ENCODE results near the gene ADM2. TPM values are rescaled to one million over a fixed set of nuclear protein-coding genes. Genes with fewer than 3 reads are reported as not detected.

Gene ADM2
- total and polyA plus RNA-seq, 2 of the 13 experiments (the other 11 are each of a cell fraction or from before 2014, with no cell fraction given): 1.2 to 3.0 TPM

DNA sequence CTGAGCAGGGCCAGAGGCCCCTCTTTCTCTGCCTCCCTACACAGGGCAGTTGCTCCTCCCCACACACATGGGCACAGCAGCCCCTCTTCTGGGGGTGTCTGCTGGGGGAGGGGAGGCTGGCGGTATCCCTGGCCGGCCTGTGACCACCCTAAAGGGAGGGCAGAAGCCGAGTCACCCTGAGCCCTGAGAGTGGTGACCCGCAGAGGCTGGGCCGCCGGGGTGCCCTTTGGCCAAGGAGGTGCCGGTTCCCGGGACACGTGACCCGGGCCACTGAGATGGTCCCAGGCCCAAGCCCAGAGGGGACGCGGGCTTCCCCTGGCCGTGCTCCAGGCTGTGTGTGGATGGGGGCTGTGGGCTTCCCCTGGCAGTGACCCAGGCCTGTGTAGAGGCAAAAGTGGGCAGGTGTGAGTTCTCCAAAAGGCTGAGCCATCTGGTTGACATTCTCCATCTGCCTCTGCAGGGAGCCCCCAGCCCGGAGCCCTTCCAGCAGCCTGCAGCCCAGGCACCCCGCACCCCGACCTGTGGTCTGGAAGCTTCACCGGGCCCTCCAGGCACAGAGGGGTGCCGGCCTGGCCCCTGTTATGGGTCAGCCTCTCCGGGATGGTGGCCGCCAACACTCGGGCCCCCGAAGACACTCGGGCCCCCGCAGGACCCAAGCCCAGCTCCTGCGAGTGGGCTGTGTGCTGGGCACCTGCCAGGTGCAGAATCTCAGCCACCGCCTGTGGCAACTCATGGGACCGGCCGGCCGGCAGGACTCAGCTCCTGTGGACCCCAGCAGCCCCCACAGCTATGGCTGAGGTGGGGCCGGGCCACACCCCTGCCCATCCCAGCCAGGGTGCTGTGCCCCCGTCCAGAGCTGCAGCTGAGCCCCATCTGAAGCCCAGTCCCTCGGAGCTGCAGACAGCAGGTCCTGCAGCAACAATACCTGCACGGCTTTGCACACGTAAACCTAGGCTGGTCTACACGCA is 1.0 kb downstream of the ADM2 start (continued):
- TF ChIP-seq USF2 (IDR thresholded peaks at IDR 0.05; ENCODE audit: low read depth, low read length) (peak; percentile 63; the same call in 1 of the 2 replicates), USF2 (CRISPR knock-in tag; IDR thresholded peaks at IDR 0.05; ENCODE audit: borderline replicate concordance) (peak; percentile 87; the same call in 1 of the 2 replicates), ARID4A (CRISPR knock-in tag; IDR thresholded peaks at IDR 0.05; ENCODE audit: borderline replicate concordance) (peak; percentile 54; the same call in 1 of the 2 replicates), KLF13 (CRISPR knock-in tag; IDR thresholded peaks at IDR 0.05) (no peak), CBX5 (CRISPR knock-in tag; IDR thresholded peaks at IDR 0.05; ENCODE audit: borderline replicate concordance) (no peak), FOXC1 (CRISPR knock-in tag; IDR thresholded peaks at IDR 0.05; ENCODE audit: borderline replicate concordance) (peak; percentile 69; the same call in 1 of the 2 replicates)

All from HepG2 (cell line).